GM12873 (cell line): Measurements from ENCODE around the gene ECHS1.

Experiments
- CTCF ChIP-seq: IDR thresholded peaks from 2 replicates; pipeline ENCODE4 v1.5.1; 2012; ENCODE audit warnings: low read depth, mild to moderate bottlenecking, moderate library complexity, low read length, control low read depth; ENCODE audit not compliant: insufficient read depth; ENCODE audit errors: missing control alignments

Gene ECHS1

DNA sequence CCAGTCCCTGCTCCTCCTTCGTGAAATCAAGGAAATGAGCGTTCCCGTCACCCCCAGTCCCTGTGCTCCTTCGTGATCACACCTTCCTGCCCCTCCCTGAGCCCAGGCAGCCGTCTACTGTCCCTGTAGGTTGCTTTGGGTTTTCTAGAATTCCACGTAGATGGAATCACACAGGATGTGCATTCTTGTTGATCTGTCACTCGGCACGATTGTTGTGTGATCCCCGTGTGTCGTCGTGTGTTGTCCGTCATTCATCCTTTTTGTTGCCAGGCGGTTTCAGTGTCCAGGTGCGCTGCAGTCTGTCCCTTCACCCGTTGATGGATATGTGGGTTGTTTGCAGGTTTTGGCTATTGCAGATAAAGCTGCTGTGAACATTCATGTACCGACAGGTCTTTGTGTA lies 30.2 kb upstream of the ECHS1 start:
- no peak for TF ChIP-seq CTCF

DNA sequence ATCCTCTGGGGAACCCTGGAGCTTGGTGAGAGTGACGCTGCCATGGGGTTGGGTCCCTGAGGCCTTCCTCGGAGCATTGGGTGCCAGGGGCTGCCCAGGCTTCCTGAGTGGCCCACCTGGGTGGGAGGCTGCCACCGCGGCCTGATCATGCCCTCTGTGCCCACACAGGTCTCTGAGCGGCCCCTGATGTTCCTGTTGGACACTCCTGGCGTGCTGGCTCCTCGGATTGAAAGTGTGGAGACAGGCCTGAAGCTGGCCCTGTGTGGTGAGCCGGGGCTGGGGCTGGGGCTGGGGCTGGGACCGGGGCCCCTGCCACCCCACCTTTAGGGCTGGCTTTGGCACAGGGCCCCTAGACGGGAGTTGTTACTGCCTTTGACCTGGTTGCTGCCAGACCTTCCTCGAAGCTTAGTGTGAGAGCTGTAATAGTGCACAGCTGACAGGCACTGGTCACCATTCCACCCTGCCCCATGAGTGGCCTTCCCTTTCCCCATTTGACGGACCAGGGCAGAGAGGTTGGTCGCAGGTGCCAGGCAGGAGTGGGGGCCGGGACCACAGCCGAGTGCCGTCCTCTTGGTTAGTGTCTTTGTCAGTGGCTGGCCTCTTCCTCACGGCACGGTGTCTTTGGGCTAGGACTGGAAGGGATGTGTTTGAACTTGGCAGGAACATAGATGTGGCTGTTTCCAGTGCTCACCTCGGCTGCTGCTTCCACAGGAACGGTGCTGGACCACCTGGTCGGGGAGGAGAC lies 29.0 kb upstream of the ECHS1 start:
- TF ChIP-seq CTCF, result no peak

DNA sequence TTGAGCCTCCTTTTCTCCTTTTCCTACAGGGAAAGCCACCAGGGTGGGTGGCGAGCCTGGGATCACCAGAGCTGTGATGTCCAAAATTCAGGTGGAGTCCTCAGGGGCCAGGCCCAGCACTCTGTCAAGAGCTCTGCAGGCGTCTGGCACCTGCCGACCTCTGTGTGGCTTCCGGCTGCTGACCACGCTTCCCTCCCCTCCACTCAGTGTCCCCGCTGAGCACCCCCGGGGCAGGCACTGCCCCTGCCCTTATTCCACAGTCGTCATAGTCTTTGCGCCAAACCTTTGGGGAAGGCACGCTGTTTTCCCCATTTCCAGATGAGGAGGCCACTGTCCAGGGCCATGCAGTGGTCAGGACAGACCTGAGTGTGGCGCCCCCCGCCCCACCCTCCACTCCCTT lies 28.3 kb upstream of the ECHS1 start:
- TF ChIP-seq CTCF, result no peak

DNA sequence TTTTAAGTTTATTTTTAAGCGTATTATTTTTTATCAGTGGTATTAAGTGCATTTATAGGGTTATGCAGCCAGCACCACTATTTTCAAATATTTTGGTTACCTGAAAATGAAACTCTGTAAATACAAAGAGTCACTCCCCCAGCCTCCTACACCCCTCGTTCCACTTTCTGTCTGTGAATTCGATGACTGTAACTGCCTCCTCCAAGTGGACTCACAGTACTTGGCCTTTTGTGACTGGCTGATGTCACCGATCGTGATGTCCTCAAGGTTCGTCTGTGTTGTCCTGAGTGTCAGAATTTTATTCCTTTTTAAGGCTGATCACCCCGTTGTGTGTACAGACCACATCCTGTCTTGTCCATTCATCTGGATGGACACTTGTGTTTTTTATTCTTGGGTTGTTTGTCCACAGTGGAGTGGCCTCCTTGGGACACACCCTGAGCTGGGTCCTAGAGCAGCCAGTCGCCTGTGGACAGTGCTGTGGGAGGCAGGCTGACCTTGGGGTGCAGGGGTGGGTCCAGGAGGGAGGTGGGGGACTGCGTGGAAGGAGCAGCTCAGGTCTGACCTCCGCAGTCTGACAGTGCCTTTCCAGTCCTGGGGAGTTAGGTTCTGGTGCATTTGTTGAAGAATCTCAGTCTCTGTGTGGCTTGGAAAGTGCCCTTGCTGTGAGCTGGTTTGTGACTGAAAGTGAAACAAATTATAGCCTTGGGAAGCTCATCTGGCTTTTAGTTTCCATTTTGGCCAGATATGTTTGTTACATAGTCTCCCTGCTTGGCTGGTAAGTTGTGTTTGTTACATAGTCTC lies 27.7 kb upstream of the ECHS1 start:
- no peak for TF ChIP-seq CTCF

GRCh38 chr10:133399123-133399601 lies 26.0 kb upstream of the ECHS1 start:
- no peak for TF ChIP-seq CTCF

- TF ChIP-seq CTCF, result no peak
Observed at GRCh38 chr10:133397938-133398337, 24.8 kb upstream of the ECHS1 start.

GRCh38 chr10:133396035-133396624 lies 23.0 kb upstream of the ECHS1 start:
- no peak for TF ChIP-seq CTCF
